ENCODE results near the gene STAT1. TPM values are rescaled to one million over a fixed set of nuclear protein-coding genes. Genes with fewer than 3 reads are reported as not detected.

Gene STAT1
- total RNA-seq, 1 experiment from 2014 or later: 60.7 TPM

- H3K9ac ChIP-seq (ENCODE audit: low read length): no peak overlapping the region
- DNase-seq (ENCODE audit: low read depth, low spot score): no peak
- RAD21 ChIA-PET (ENCODE audit: low non-redundant PET in 1 of 2, low total read pairs in 2 of 2, uncharacterized antibody in 2 of 2, unreplicated experiment in 2 of 2): interaction anchor here in 1 of 2 experiments (0.6 kb wide), 1 partner anchor 19 kb away, joined by 4 read pairs; no protein-coding TSS in a partner anchor
- CTCF ChIA-PET: no interaction called here
- H3K27ac ChIP-seq (ENCODE audit: low read depth, low read length): no peak overlapping the region
- H3K4me1 ChIP-seq (ENCODE audit: control insufficient read depth in 1 of 2, insufficient read depth in 2 of 2, low read length in 2 of 2): no peaks in the 10 kb centered on the region
- H3K27me3 ChIP-seq (ENCODE audit: insufficient read depth, low read length): no peaks in the 10 kb centered on the region
- no peaks in the 10 kb centered on the region for H3K9me2 ChIP-seq (ENCODE audit: insufficient read depth)
- H3K4me3 ChIP-seq (replicated peaks in 1 of 2; ENCODE audit: low read depth in 1 of 2, low read length in 2 of 2): no peak overlapping the region
- H3K36me3 ChIP-seq (ENCODE audit: control insufficient read depth in 1 of 2, insufficient read depth in 2 of 2, low read length in 2 of 2): peaks cover 65 to 67% of the 10 kb centered on the region in 2 experiments
- no peaks in the 10 kb centered on the region for H4K20me1 ChIP-seq (ENCODE audit: insufficient read depth)
- H3K9me3 ChIP-seq (ENCODE audit: control insufficient read depth in 1 of 2, insufficient read depth in 1 of 2, low read depth in 1 of 2, low read length in 2 of 2): no peaks in the 10 kb centered on the region
- no peak for TF ChIP-seq ELF1 (IDR thresholded peaks at IDR 0.05; ENCODE audit: borderline replicate concordance, low read depth)
- no peak for TF ChIP-seq EZH2phosphoT487 (IDR thresholded peaks at IDR 0.05; ENCODE audit: borderline replicate concordance)
- no peak for TF ChIP-seq RAD21 (IDR thresholded peaks at IDR 0.05; ENCODE audit: low read depth)
- TF ChIP-seq EGR1 (IDR thresholded peaks at IDR 0.05; ENCODE audit: low read depth): no peak
- TF ChIP-seq SP1 (IDR thresholded peaks at IDR 0.05; ENCODE audit: low read depth): no peak
- no peak for TF ChIP-seq EZH2 (IDR thresholded peaks at IDR 0.05)
- no peak for TF ChIP-seq CEBPB (IDR thresholded peaks at IDR 0.05; ENCODE audit: low read depth)
- TF ChIP-seq FOSL1 (IDR thresholded peaks at IDR 0.05; ENCODE audit: low read depth): no peak
- TF ChIP-seq ZBTB33 (IDR thresholded peaks at IDR 0.05; ENCODE audit: extremely low read depth, insufficient replicate concordance, low read length): no peak
- no peak for TF ChIP-seq YY1 (IDR thresholded peaks at IDR 0.05; ENCODE audit: extremely low read depth, insufficient replicate concordance, low read depth, low read length)
- no peak for TF ChIP-seq CBX3 (IDR thresholded peaks at IDR 0.05; ENCODE audit: low read depth)
- no peak for TF ChIP-seq ZFX (IDR thresholded peaks at IDR 0.05)
- TF ChIP-seq ZNF274 (IDR thresholded peaks at IDR 0.05; ENCODE audit: low read depth, low read length): no peak
- TF ChIP-seq CTCF (IDR thresholded peaks at IDR 0.05 in 2 of 3, conservative IDR thresholded peaks at IDR 0.05 in 1 of 3; ENCODE audit: borderline replicate concordance in 1 of 3, insufficient read depth in 1 of 3, low read depth in 2 of 3, low read length in 2 of 3): no peak
- TF ChIP-seq TCF7L2 (IDR thresholded peaks at IDR 0.05; ENCODE audit: borderline replicate concordance, extremely low read depth, insufficient read depth, insufficient read length): no peak
- no peak for TF ChIP-seq REST (IDR thresholded peaks at IDR 0.05; ENCODE audit: low read depth)
- no peak for TF ChIP-seq JUND (IDR thresholded peaks at IDR 0.05)
- TF ChIP-seq POLR2AphosphoS5 (IDR thresholded peaks at IDR 0.05; ENCODE audit: low read depth, low read length): no peak
- BruUV-seq (replicated peaks): no TSS peak
- ATAC-seq: no peak
- no peak overlapping the region for H2AFZ ChIP-seq (ENCODE audit: low read depth, low read length, poor library complexity, severe bottlenecking)
- intact Hi-C loops (cut with micrococcal nuclease): no loop called here
- POLR2A ChIA-PET: no interaction called here
- no peak overlapping the region for H3K4me2 ChIP-seq (ENCODE audit: low read length)
- no peaks in the 10 kb centered on the region for H3K79me2 ChIP-seq (ENCODE audit: insufficient read depth, low read length)
Measured at GRCh38 chr2:190972213-190972612, 41.8 kb downstream of the STAT1 start.

Data from HCT116 (cell line).